Measurements from ENCODE around the gene MCM6.

DNA sequence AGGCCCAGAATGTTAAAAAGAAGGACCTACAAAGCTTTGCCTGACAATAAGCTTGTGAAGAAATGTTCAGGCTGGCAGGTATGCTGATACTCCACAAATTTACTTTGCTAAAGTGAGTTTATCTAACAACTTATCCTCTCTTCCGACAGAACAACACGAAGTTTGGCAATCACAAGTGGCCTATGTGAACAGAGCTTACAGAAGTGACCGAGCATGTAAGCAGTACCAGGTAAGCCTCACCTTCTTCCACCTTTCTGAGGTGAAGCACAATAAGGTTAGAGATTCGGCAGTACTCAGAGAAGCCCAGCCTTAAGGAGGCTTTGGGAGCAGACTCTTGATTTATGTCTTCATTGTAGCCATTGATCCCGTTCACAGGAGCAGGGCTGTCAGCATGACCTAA lies 30.2 kb downstream of the MCM6 start:
- TF ChIP-seq, protein P1, sequence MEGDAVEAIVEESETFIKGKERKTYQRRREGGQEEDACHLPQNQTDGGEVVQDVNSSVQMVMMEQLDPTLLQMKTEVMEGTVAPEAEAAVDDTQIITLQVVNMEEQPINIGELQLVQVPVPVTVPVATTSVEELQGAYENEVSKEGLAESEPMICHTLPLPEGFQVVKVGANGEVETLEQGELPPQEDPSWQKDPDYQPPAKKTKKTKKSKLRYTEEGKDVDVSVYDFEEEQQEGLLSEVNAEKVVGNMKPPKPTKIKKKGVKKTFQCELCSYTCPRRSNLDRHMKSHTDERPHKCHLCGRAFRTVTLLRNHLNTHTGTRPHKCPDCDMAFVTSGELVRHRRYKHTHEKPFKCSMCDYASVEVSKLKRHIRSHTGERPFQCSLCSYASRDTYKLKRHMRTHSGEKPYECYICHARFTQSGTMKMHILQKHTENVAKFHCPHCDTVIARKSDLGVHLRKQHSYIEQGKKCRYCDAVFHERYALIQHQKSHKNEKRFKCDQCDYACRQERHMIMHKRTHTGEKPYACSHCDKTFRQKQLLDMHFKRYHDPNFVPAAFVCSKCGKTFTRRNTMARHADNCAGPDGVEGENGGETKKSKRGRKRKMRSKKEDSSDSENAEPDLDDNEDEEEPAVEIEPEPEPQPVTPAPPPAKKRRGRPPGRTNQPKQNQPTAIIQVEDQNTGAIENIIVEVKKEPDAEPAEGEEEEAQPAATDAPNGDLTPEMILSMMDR (IDR thresholded peaks at IDR 0.05 in 2 of 3, conservative IDR thresholded peaks at IDR 0.05 in 1 of 3; ENCODE audit: borderline replicate concordance in 1 of 3, insufficient read depth in 1 of 3, low read depth in 2 of 3, low read length in 2 of 3) = no peak
- TF ChIP-seq POLR2A (IDR thresholded peaks at IDR 0.05; ENCODE audit: borderline replicate concordance, extremely low read depth, insufficient read depth, insufficient read length) (no peak), EZH2phosphoT487 (IDR thresholded peaks at IDR 0.05; ENCODE audit: borderline replicate concordance) (no peak), EZH2 (IDR thresholded peaks at IDR 0.05) (no peak), ZNF274 (IDR thresholded peaks at IDR 0.05; ENCODE audit: low read depth, low read length) (no peak), CEBPB (IDR thresholded peaks at IDR 0.05; ENCODE audit: low read depth) (no peak), SIN3A (IDR thresholded peaks at IDR 0.05; ENCODE audit: low read depth) (no peak), TCF7L2 (IDR thresholded peaks at IDR 0.05; ENCODE audit: borderline replicate concordance, extremely low read depth, insufficient read depth, insufficient read length) (no peak), JUND (IDR thresholded peaks at IDR 0.05) (no peak)

Data from HCT116 (cell line).